Upper lobe of left lung (tissue), 4 donors: Measurements from ENCODE around the gene PSG6.
"Not testable (repeated sequence)": the region's sequence is repeated elsewhere in the genome, so short reads cannot be mapped to it uniquely, and the experiment has no call there.

Experiments used
- CTCF ChIP-seq, 6 experiments: fragments of 450-650 bp in 4 of 6; fragments of 200-600 bp in 2 of 6; sonication (generic) in 2 of 6; IDR thresholded peaks; one replicate each; pipeline ENCODE4 v1.5.1; 2016 to 2019; ENCODE audit warnings: antibody characterized with exemption in 6 of 6
- POLR2A ChIP-seq, 4 donors: fragments of 450-650 bp; IDR thresholded peaks; one replicate each; pipeline ENCODE4 v1.5.1; 2016 to 2017; ENCODE audit warnings: antibody characterized with exemption in 4 of 4, mild to moderate bottlenecking in 2 of 4
- POLR2AphosphoS5 ChIP-seq, 2 donors: sonication (generic); formaldehyde crosslinking; IDR thresholded peaks; one replicate each; pipeline ENCODE4 v1.5.1; 2017; ENCODE audit warnings: antibody characterized with exemption in 2 of 2

GRCh38 chr19:42932485-42933101 lies 14.9 kb upstream of the PSG6 start:
- TF ChIP-seq POLR2A, CTCF, POLR2AphosphoS5 (IDR thresholded peaks at IDR 0.05): not testable (repeated sequence)
